GM10266 (cell line): ENCODE results near the gene PPIF.
A peak's percentile ranks its signal among the peaks of the same experiment; 100 is the strongest.

ENCODE experiments used
- DNase-seq: peaks from one replicate; pipeline ENCODE4 v3.0.0; 2012; ENCODE audit errors: extremely low spot score
- TF ChIP-seq, protein P1 (sequence below): IDR thresholded peaks from 2 replicates; pipeline ENCODE4 v1.5.1; 2012; ENCODE audit warnings: mild to moderate bottlenecking, low read depth; ENCODE audit not compliant: control insufficient read depth, insufficient read depth; ENCODE audit errors: missing control alignments

The PPIF gene

GRCh38 chr10:79367426-79368189, 20.3 kb downstream of the PPIF start:
- TF ChIP-seq, protein P1, sequence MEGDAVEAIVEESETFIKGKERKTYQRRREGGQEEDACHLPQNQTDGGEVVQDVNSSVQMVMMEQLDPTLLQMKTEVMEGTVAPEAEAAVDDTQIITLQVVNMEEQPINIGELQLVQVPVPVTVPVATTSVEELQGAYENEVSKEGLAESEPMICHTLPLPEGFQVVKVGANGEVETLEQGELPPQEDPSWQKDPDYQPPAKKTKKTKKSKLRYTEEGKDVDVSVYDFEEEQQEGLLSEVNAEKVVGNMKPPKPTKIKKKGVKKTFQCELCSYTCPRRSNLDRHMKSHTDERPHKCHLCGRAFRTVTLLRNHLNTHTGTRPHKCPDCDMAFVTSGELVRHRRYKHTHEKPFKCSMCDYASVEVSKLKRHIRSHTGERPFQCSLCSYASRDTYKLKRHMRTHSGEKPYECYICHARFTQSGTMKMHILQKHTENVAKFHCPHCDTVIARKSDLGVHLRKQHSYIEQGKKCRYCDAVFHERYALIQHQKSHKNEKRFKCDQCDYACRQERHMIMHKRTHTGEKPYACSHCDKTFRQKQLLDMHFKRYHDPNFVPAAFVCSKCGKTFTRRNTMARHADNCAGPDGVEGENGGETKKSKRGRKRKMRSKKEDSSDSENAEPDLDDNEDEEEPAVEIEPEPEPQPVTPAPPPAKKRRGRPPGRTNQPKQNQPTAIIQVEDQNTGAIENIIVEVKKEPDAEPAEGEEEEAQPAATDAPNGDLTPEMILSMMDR = no peak
- DNase-seq = no peak

- TF ChIP-seq, protein P1 = no peak
- DNase-seq = no peak
Observed at GRCh38 chr10:79372871-79373270, 25.6 kb downstream of the PPIF start.

- DNase-seq = peak; percentile 81
- TF ChIP-seq, protein P1 = peak; percentile 98
Observed at GRCh38 chr10:79374312-79375191, 27.3 kb downstream of the PPIF start.

DNA sequence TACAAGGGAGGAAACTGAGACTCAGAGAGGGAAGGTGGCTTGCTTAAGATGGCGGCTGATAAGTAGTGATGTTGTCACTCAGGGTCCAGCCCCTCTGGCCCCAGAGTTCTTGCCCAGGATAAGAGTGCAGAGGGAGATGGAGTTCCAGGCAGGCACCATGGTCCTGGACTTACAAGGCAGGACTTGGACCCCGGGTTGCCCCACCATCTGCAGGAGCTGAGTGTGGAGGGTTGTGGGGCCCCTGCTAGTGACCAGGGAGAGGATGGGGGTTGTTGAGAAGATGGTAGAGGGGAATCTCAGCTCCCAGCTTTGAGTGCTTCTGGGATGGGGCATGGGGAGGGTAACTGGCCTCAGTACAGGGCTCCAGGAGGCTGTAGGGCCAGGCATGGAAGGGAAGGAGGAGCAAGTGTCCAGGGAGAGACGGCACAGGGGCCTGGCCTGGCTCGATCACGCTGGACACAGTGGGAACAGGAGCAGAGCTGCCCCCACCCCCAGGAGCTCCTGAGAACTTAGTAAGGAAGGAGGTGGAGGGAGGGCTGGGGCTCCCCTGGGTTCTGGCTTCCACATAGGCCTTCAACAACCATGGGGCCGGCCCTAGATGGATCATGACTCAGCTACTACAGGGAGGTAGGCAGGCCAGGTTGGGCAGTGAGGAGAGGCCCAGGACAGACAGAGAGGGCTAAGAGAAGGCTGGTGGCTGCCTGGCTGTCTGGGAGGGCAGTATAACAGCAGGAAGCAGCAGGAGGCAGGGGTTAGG, 28.2 kb downstream of the PPIF start:
- TF ChIP-seq, protein P1 = no peak
- DNase-seq = no peak

GRCh38 chr10:79376078-79376628, 28.9 kb downstream of the PPIF start:
- DNase-seq = no peak
- TF ChIP-seq, protein P1 = no peak

DNA sequence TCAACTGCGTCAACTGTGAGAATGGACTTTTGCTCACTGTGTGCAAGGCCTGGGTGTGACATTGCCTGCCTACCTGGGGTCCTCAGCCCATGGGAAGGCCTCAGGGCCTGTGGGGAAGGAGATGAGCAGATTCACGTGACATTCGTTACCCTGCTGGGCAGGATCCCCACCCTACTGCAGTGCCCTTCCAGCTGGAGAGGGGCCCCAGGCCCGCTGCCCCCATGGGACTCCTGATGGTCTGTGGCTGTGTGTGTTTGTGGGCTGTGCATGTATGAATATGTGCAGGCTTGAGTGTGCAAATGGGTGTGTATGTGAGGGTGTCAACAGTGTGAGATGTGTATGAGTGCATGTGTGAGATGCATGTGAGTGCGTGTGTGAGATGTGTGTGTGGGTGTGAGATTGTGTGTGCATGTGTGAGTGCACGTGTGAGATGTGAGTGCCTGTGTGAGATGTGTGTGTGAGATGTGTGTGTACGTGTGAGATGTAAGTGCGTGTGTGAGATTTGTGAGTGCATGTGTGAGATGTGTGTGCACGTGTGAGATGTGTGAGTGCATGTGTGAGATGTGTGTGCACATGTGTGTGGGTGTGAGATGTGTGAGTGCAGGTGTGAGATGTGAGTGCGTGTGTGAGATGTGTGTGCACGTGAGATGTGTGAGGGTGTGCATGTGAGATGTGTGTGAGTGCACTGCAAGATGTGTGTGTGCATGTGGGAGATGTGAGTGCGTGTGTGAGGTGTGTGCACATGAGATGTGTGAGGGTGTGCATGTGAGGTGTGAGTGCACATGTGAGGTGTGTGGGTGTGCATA, 29.7 kb downstream of the PPIF start:
- no peak for DNase-seq
- TF ChIP-seq, protein P1 = no peak
